Medulla oblongata (tissue), 1 donor: ENCODE data around the gene OR5M11.
"Not testable (repeated sequence)": the region's sequence is repeated elsewhere in the genome, so short reads cannot be mapped to it uniquely, and the experiment has no call there.

ENCODE experiments used
- DNase-seq: peaks from one replicate; pipeline ENCODE4 v3.0.0-alpha.2; 2015; ENCODE audit errors: extremely low spot score

Gene OR5M11

DNA sequence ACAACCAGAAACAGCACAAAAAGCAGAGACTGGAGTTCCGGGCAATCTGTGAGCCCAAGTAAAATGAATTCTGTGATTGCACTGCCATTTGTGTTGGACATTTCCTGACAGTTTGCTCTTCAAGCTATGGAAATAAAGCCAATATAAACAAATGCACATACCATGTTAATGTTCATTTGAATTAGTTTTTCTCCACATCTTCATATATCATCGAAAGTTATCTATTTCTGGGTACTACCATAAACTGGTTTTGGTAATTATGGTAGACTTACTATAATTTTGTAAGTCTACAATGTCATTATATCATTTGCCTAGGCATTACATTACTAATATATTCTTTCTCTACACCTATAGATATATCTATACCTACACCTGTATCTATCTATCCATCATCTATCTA lies at the start of gene OR5M11:
Gene OR5M11 (minus strand): TSS at position 101 of the 400 bp plus-strand sequence. CDS start 0 bp downstream, at position 101.
- no peak for DNase-seq

DNA sequence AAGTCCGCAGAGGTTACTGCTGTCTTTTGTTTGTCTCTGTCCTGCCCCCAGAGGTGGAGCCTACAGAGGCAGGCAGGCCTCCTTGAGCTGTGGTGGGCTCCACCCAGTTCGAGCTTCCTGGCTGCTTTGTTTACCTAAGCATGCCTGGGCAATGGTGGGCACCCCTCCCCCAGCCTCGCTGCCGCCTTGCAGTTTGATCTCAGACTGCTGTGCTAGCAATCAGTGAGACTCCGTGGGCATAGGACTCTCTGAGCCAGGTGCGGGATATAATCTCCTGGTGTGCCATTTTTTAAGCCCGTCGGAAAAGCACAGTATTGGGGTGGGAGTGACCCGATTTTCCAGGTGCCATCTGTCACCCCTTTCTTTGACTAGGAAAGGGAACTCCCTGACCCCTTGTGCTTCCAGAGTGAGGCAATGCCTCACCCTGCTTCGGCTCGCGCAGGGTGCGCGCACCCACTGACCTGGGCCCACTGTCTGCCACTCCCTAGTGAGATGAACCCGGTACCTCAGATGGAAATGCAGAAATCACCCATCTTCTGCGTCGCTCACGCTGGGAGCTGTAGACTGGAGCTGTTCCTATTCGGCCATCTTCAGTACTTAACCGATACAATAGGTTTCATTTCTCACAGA lies 49.1 kb upstream of the OR5M11 start:
- not testable (repeated sequence) for DNase-seq

GRCh38 chr11:56577621-56578020 lies 34.6 kb upstream of the OR5M11 start, which contains the start of gene OR5M10:
Gene OR5M10 (minus strand): TSS chr11:56577721. CDS start chr11:56577721, 0 bp downstream.
- no peak for DNase-seq

DNA sequence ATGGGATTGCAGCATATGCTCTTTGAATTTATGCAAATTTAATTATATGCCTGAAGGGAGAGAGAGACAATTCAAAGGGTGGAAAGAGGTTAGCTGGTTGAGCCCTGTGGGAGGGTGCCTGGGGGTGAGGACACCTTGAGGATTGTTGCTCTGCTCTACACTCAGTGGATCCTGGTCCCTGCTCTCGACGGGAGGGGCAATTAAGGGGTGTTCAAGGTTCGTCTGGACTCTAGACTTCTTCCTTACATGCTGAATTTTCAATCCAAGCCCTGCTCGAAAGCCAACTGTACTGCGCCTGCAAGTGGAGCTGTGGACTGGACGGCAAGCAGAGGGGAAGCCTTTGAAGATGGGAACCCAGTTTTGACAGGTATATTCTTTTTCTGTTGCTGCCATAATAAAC lies 15.5 kb upstream of the OR5M11 start:
- DNase-seq = no peak

DNA sequence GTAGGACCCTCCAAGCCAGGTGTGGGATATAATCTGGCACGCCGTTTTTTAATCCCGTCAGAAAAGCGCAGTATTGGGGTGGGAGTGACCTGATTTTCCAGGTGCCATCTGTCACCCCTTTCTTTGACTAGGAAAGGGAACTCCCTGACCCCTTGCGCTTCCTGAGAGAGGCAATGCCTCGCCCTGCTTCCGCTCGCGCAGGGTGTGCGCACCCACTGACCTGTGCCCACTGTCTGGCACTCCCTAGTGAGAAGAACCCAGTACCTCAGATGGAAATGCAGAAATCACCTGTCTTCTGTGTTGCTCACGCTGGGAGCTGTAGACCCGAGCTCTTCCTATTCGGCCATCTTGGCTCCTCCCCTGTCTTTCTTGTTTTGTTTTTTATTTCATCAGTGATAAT lies 11.6 kb upstream of the OR5M11 start:
- not testable (repeated sequence) for DNase-seq

DNA sequence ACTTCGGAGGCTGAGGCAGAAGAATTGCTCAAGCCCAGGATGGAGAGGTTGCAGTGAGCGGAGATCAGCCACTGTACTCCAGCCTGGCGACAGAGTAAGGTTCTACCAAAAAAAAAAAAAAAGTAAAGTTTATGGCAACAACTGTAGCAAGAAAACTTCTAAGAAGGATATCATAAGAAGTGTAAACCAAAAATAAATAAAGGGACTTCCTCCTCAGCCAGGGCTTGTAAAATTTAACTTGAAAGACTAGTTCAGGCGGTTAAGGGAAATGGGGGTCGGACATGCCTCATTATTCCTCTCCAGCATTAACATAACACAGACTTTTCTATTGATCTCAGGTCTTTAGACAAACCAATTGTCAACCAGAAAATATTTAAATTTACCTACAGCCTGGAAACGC lies 2.5 kb upstream of the OR5M11 start:
- DNase-seq = no peak

DNA sequence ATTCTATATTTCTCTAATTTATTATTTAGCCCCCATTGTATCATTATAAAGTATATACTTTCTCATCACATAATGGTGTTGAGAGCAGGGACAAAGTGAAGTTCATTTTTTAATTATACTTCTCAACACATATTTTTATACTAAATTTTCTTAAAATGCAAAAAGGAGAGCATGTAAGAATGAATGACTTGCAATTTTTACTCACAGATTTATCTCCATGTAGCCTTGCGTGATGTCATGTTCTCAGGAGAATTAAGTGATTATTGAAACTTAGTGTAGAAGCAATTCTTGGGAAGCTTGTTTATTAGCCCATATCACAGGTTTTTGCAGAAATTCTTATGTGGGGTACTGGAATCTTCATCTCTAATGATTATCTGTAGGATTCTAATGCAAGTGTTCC lies 682 bp upstream of the OR5M11 start:
- DNase-seq = no peak

GRCh38 chr11:56533054-56533740 lies 9.9 kb downstream of the OR5M11 start:
- no peak for DNase-seq

GRCh38 chr11:56531856-56532255 lies 11.2 kb downstream of the OR5M11 start:
- DNase-seq = no peak

DNA sequence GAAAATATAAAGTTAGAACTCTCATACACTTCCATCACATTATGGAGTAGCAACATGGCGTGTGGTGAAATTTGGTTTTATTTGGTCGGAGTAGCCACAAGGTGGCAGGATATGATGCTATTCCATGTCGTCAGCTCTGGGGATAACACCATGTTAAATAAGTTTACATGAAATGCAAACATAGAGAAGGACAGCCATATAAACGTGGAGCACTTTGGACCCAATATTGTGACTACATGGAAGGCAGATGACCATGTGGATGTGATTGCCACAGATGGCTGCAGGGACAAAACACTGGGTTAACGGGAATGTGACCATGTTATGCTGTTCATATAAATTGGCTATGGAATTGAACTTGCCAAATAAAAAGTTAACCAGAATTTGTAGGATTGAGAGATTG lies 21.0 kb downstream of the OR5M11 start:
- no peak for DNase-seq

DNA sequence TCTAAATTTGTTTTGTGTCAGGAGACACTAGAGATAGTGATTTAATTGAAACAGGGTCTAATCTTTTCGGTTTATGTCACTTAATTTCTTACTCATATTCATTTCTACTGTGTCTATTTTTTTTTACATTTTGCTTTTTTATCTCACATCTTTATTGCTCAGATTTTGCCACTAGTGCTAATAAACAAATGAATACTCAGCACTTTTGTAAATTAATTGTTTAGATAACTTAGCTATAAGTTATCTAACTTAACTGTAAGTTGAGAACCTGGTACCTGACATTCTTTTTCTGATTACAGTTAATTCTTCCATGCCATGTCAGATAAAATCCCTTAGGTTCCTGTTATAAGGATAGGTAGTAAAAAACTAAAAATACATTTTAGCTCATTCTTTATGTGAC lies 29.8 kb downstream of the OR5M11 start:
- no peak for DNase-seq

DNA sequence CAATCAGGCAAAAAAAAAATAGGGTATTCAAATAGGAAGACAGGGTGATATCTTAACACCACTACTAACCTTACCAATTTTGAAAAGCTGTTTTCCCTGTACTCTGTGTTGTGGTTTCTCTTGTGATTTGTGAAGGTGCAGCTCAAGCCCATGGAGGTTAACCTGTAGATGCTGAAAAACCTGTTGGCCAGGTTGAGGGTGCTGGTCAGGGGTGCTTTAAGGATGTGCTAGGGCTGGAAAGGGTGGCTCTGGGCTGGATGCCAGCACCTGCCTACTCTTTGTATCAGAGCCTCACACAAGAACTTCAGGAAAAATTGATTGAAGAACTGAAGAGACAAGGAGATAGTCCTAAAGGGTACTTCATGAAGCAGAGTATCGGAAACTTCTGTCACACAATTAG lies 33.6 kb downstream of the OR5M11 start:
- no peak for DNase-seq

DNA sequence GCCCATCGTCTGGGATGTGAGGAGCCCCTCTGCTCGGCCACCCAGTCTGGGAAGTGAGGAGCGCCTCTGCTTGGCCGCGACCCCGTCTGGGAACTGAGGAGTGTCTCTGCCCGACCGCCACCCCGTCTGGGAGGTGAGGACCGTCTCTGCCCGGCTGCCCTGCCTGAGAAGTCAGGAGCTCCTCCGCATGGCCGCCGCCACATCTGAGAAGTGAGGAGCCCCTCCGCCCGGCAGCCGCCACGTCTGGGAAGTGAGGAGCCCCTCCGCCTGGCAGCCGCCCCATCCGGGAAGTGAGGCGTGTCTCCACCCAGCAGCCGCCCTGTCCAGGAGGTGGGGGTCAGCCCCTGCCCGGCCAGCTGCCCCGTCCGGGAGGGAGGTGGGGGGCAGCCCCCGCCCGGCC lies 46.0 kb downstream of the OR5M11 start:
- no peak for DNase-seq

GRCh38 chr11:56495117-56495516 lies 47.9 kb downstream of the OR5M11 start:
- DNase-seq = no peak
